ENCODE results near the gene RNF19B.

RNF19B gene

DNA sequence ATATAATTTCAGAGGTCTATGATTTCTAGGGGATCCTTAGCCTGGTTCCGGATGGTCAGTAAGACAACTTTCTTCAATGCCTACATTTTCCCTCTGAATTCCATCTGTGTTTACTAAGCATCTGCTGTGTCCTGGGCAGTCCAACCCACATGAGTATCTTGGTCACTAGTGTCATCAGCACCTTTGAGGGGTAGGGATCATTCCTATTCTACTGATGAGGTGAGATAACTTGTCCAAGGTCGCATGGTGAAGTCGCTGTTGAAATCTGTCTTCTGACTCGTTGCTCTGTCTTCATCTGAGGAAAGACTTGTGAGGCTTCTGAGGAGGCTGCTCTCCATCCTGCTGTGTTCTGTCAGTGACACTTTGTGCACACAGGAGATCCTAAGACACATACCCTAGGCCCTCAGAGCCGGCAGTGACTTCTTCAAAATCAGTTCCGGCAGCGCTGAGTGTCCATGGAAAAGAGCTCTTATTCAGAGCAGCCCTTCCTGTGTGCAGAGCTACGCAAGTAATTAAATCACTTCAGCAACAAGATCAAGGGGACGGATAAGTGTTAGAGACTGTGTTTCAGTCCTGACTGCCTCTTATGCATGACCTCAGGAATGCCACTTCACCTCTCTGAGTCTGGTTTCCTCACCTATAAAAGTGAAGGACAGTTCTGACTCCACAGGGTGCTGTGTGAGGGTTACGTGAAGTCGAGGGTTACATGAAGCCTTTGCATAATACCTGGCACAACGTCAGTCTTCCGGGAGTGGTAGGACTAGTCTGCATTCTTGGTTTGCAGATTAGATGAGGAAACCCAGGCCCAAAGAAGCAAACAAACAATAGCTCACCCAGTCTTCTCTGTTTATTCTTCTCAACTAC lies 43.7 kb upstream of the RNF19B start:
- no peak for TF ChIP-seq CTCF (IDR thresholded peaks at IDR 0.05)
- peaks cover 14% of the 10 kb centered on the region for H3K4me1 Mint-ChIP-seq
- peak overlapping the region; percentile 11 for H3K27ac Mint-ChIP-seq
- no peak overlapping the region for H3K4me3 Mint-ChIP-seq
- H3K9me3 Mint-ChIP-seq, result no peaks in the 10 kb centered on the region
- no peaks in the 10 kb centered on the region for H3K27me3 Mint-ChIP-seq (ENCODE audit: low read depth, poor library complexity)
- peaks cover 51% of the 10 kb centered on the region for H3K36me3 Mint-ChIP-seq (ENCODE audit: low read depth)
- no peak for DNase-seq

DNA sequence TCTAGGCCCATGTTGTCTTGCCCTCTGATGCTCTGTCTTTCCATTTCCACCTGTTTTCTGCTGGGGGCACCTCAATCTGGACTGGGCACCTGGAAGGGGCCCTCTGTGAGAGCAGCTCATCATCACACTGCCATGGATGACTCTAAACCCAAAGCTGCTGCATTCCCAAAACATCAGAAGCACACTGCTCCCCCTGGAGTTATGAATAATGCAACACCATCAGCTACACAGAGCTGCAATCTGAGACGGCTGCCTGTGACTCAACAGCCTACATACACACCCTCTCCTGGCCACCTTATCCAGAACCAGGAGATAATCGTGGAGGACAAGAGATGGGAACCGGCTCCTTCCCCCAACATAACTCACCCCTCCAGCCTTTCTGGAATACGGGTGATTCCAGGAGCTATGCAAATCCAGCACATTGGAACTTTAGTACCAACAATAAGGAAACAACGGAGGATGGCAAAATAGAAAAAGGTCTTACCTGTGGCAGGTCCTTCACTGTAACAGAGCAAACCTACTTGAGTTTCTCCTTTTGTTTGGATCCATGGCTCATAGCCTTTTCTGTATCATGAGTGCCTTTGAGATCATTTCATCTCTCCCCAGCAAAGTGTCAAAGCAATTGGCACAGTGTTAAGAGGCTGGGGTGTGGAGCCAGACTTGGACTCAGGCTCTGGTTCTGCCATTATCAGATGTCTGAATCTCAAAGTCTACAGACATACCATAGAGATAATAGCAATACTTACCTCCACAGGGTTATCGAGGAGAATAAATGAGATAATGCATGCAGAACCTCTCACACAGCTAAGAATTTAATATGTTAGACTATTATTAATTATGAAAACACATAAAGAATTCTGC lies 42.8 kb upstream of the RNF19B start:
- no peak for DNase-seq
- H3K4me1 Mint-ChIP-seq, result peaks cover 14% of the 10 kb centered on the region
- peaks cover 52% of the 10 kb centered on the region for H3K36me3 Mint-ChIP-seq (ENCODE audit: low read depth)
- no peak for TF ChIP-seq CTCF (IDR thresholded peaks at IDR 0.05)
- H3K9me3 Mint-ChIP-seq, result no peaks in the 10 kb centered on the region
- no peak overlapping the region for H3K27ac Mint-ChIP-seq
- H3K4me3 Mint-ChIP-seq, result no peak overlapping the region
- H3K27me3 Mint-ChIP-seq (ENCODE audit: low read depth, poor library complexity), result no peaks in the 10 kb centered on the region

DNA sequence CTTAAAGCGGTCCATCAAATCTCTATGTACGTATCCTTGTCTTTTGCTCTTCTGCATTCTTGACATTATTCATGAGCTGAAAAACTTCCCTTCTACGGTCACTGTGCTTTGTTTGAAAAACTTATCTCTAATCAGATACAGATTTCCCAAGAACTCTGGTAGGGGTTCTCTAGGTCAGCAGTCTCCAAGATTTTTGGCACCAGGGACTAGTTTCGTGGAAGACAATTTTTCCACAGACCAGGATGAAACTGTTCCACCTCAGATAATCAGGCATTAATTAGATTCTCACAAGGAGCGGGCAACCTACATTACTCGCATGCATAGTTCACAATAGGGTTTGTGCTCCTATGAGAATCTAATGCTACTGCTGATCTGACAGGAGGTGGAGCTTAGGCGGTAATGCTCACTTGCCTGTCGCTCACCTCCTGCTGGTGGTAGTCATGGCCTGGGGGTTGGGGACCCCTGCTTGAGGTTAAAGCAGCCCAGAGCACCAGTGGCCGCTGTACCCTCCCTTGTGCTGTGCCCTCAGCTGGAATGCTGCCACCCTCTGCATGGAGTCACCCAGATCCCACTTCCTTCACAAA lies 41.3 kb upstream of the RNF19B start:
- H3K36me3 Mint-ChIP-seq (ENCODE audit: low read depth), result peaks cover 38% of the 10 kb centered on the region
- no peaks in the 10 kb centered on the region for H3K27me3 Mint-ChIP-seq (ENCODE audit: low read depth, poor library complexity)
- no peaks in the 10 kb centered on the region for H3K9me3 Mint-ChIP-seq
- peaks cover 14% of the 10 kb centered on the region for H3K4me1 Mint-ChIP-seq
- H3K4me3 Mint-ChIP-seq, result no peak overlapping the region
- no peak for TF ChIP-seq CTCF (IDR thresholded peaks at IDR 0.05)
- no peak for DNase-seq
- H3K27ac Mint-ChIP-seq, result peak overlapping the region; percentile 81

- Mint-ChIP-seq H3K4me1 (peaks cover 20% of the 10 kb centered on the region), H3K27ac (no peak overlapping the region), H3K4me3 (no peak overlapping the region)
Measured at GRCh38 chr1:33005117-33005837, 40.7 kb upstream of the RNF19B start.

More at GRCh38 chr1:33005117-33005837, 40.7 kb upstream of the RNF19B start:
- DNase-seq, result no peak
- no peak for TF ChIP-seq CTCF (IDR thresholded peaks at IDR 0.05)
- H3K36me3 Mint-ChIP-seq (ENCODE audit: low read depth), result peaks cover 32% of the 10 kb centered on the region
- no peaks in the 10 kb centered on the region for H3K9me3 Mint-ChIP-seq
- H3K27me3 Mint-ChIP-seq (ENCODE audit: low read depth, poor library complexity), result no peaks in the 10 kb centered on the region
